Esophagus squamous epithelium (tissue), 5 donors: ENCODE data around the gene LRRC74A. TPM values are rescaled to one million over a fixed set of nuclear protein-coding genes. Genes with fewer than 3 reads are reported as not detected.

Experiments
- DNase-seq: peaks from one replicate; lab custom pipeline; 2025; lab: John Stamatoyannopoulos, UW
- H3K27ac ChIP-seq, 4 donors: fragments of 200-600 bp; sonication (generic); one replicate each; pipeline ENCODE4 v1.5.1; 2016 to 2019; ENCODE audit warnings: mild to moderate bottlenecking in 1 of 4
- H3K27me3 ChIP-seq, 4 donors: fragments of 200-600 bp; sonication (generic); 1 replicate in 3 of 4; 2 replicates in 1 of 4; pipeline versions ENCODE4 v1.5.1 to v1.6.0; 2017 to 2021; ENCODE audit warnings: antibody characterized with exemption in 1 of 4
- H3K36me3 ChIP-seq, 3 donors: fragments of 200-600 bp; sonication (generic); one replicate each; pipeline ENCODE4 v1.5.1; 2016 to 2019
- H3K4me1 ChIP-seq, 3 donors: fragments of 200-600 bp; sonication (generic); one replicate each; pipeline ENCODE4 v1.5.1; 2017 to 2019
- H3K4me3 ChIP-seq, 4 donors: fragments of 200-600 bp; sonication (generic); 1 replicate in 3 of 4; 2 replicates in 1 of 4; pipeline ENCODE4 v1.5.1; 2016 to 2019; ENCODE audit warnings: mild to moderate bottlenecking in 2 of 4, moderate library complexity in 1 of 4
- H3K9me3 ChIP-seq, 3 donors: fragments of 200-600 bp; sonication (generic); one replicate each; pipeline ENCODE4 v1.5.1; 2016 to 2019
- CTCF ChIP-seq, 6 experiments: fragments of 450-650 bp in 4 of 6; fragments of 200-600 bp in 2 of 6; sonication (generic) in 2 of 6; IDR thresholded peaks; one replicate each; pipeline ENCODE4 v1.5.1; 2016 to 2019; ENCODE audit warnings: antibody characterized with exemption in 6 of 6, mild to moderate bottlenecking in 4 of 6, moderate library complexity in 4 of 6
- POLR2A ChIP-seq, 4 donors: fragments of 450-650 bp; IDR thresholded peaks; one replicate each; pipeline ENCODE4 v1.6.1; 2017; ENCODE audit warnings: antibody characterized with exemption in 4 of 4, mild to moderate bottlenecking in 4 of 4, moderate library complexity in 3 of 4
- WGBS, 2 donors: methylation state at CpG; one replicate each; pipeline ENCODE4 v1.1.5; 2018; 5-methylcytosine and 5-hydroxymethylcytosine counted together
- intact Hi-C: fragments of 100-400 bp; cut with DNase I; formaldehyde crosslinking; loops from one replicate; pipeline ENCODE4 v1.15.0; 2022
- total RNA-seq, 4 donors: library from RNA; depleted of rRNA; stranded (reverse); fragments of >200 nt; gene quantifications; one replicate each; pipeline ENCODE4 v1.1.0, GENCODE V29; 2016
- donor health status: DM: yes; HTN: yes; CAD: no.

LRRC74A gene
- not detected for total RNA-seq

GRCh38 chr14:76826122-76826521, at the start of gene LRRC74A:
LRRC74A (plus strand) TSS chr14:76826408; CDS start chr14:76826698, 290 bp downstream.
- DNase-seq: no peak
- Histone ChIP-seq H3K36me3 (no peaks in the 10 kb centered on the region), H3K9me3 (no peaks in the 10 kb centered on the region), H3K4me1 (no peaks in the 10 kb centered on the region), H3K27me3 (peaks cover 0 to 6% (median 0%) of the 10 kb centered on the region in 4 donors), H3K27ac (no peak within 1 kb of the TSS), H3K4me3 (no peak within 1 kb of the TSS)
- TF ChIP-seq CTCF (IDR thresholded peaks at IDR 0.05) (no peak), POLR2A (IDR thresholded peaks at IDR 0.05) (no peak)
- WGBS, 2 donors: 42 to 83% methylated on average over 1 to 2 of the region's 2 CpGs
- intact Hi-C loops: no loop called here

- 68 to 100% methylated on average over 1 to 3 of the region's 10 CpGs for WGBS, 2 donors
- no peak overlapping the region for H3K4me3 ChIP-seq
- intact Hi-C loops: no loop called here
Observed at GRCh38 chr14:76776428-76777251, 49.6 kb upstream of the LRRC74A start.

GRCh38 chr14:76777721-76778120, 48.5 kb upstream of the LRRC74A start:
- Histone ChIP-seq H3K4me1 (peaks cover 10 to 41% (median 22%) of the 10 kb centered on the region in 3 donors), H3K36me3 (peaks cover 0 to 22% (median 0%) of the 10 kb centered on the region in 3 donors), H3K27me3 (no peaks in the 10 kb centered on the region), H3K9me3 (no peaks in the 10 kb centered on the region), H3K4me3 (no peak overlapping the region), H3K27ac (no peak overlapping the region)
- DNase-seq: no peak
- no peak for TF ChIP-seq POLR2A (IDR thresholded peaks at IDR 0.05)
- TF ChIP-seq CTCF (IDR thresholded peaks at IDR 0.05): no peak
- 91% methylated on average over 8 of the region's 9 CpGs; no CpG with 5 or more reads in 1 of the 2 donors for WGBS, 2 donors
- intact Hi-C loops: no loop called here

More at GRCh38 chr14:76776428-76777251, 49.6 kb upstream of the LRRC74A start:
- peak overlapping the region in 1 of 4 donors; percentile 22 for H3K27ac ChIP-seq
- TF ChIP-seq CTCF (IDR thresholded peaks at IDR 0.05) (no peak), POLR2A (IDR thresholded peaks at IDR 0.05) (no peak)
- peaks cover 17 to 38% (median 21%) of the 10 kb centered on the region in 3 donors for H3K4me1 ChIP-seq
- peaks cover 0 to 12% (median 0%) of the 10 kb centered on the region in 3 donors for H3K36me3 ChIP-seq
- H3K9me3 ChIP-seq: no peaks in the 10 kb centered on the region
- no peak for DNase-seq
- no peaks in the 10 kb centered on the region for H3K27me3 ChIP-seq

- TF ChIP-seq CTCF (IDR thresholded peaks at IDR 0.05) (no peak), POLR2A (IDR thresholded peaks at IDR 0.05) (no peak)
- 77 to 86% methylated on average over 13 to 14 of the region's 16 CpGs for WGBS, 2 donors
- Histone ChIP-seq H3K4me3 (no peak overlapping the region), H3K27ac (no peak overlapping the region), H3K27me3 (no peaks in the 10 kb centered on the region), H3K9me3 (no peaks in the 10 kb centered on the region), H3K36me3 (peaks cover 0 to 28% (median 0%) of the 10 kb centered on the region in 3 donors), H3K4me1 (peaks cover 4 to 36% (median 15%) of the 10 kb centered on the region in 3 donors)
- intact Hi-C loops: no loop called here
- DNase-seq: no peak
Observed at GRCh38 chr14:76778546-76779215, 47.5 kb upstream of the LRRC74A start.
